GM18951 (cell line): ENCODE data around the gene KCNJ5.

ENCODE experiments used
- POLR2A ChIP-seq: IDR thresholded peaks from 4 replicates; pipeline ENCODE4 v1.6.1; 2011; ENCODE audit warnings: mild to moderate bottlenecking; ENCODE audit not compliant: insufficient read length, insufficient read depth; ENCODE audit errors: extremely low read depth
- in situ Hi-C: fragments of 300-500 bp; cut with MboI; formaldehyde crosslinking; loops from one replicate; pipeline ENCODE4 v1.12.0; 2022; ENCODE audit warnings: low sequenced_read_pairs, mixed read lengths, inconsistent platforms; ENCODE audit not compliant: unreplicated experiment

Gene KCNJ5

DNA sequence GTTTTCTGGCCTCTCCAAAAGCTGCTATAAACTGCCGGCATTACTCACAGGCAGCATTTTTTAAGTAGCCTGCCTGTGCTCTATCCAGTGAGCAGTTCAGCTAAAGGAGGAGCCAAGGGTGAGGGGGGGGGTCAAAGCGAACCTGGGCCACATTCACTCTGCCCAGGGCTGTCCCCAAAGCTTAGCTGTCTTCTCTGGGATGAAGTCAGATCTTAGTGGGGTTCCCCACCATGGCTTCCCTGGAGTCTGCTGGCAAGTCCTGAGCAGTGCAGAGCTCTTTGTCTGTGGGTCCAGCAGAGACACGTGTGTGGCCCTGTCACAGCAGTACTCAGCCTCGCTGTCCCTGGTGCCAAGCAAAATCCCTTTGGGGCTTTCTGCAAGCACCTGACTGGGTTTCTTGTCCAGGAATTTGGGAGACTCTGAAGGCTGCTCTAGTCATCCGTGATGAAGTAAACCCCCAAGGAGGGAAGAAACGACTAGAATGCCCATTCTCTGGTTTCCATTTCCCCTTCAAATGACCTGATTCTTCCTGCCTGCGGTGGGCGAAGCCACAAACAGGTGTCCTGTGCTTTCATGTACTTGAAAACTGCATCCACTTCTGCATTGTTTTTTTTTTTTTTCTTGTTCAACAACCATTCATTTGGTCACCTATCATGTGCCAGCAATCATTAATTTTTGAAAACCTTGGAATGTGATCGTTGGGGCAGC lies 2.6 kb downstream of the KCNJ5 start:
- in situ Hi-C loops = no loop called here
- no peak for TF ChIP-seq POLR2A

DNA sequence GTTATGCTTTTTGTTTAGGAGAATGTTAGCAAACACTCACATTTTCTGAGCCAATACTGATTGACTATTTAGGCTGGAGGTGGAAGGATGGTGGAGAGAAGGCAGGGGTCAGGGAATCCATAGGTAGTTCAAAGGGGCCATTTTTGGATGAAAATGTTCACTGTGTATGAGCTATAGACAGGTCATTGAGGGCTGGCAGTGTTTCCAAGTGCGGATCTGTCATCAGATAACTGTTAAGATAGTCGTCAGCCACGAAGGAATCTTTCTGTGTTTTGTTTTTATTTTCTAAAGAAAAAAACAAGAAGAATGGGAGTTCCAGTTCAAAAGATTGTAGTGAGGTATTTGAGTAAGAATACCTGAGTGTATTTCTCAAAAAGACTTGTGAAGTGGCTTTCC lies 3.1 kb downstream of the KCNJ5 start:
- no peak for TF ChIP-seq POLR2A
- in situ Hi-C loops = no loop called here

DNA sequence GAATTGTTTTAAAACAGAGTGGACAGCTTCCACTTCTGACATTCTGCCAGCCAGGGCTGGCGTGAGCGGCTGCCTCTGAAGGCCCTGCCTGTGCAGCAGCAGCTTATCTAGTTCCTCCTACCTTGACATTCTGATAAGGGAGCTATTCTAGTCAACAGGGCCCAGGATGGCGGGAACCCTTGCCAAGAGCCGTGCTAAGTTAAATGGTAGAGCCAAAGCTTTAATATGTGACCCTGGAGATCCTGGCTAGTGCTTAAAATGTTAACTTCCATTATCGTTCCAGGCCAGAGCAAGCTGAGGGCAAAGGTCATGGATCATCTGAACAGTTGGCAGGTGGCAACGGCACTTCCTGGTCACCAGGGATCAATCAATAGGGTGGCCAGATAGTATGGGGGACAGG lies 3.5 kb downstream of the KCNJ5 start:
- in situ Hi-C loops = no loop called here
- no peak for TF ChIP-seq POLR2A

DNA sequence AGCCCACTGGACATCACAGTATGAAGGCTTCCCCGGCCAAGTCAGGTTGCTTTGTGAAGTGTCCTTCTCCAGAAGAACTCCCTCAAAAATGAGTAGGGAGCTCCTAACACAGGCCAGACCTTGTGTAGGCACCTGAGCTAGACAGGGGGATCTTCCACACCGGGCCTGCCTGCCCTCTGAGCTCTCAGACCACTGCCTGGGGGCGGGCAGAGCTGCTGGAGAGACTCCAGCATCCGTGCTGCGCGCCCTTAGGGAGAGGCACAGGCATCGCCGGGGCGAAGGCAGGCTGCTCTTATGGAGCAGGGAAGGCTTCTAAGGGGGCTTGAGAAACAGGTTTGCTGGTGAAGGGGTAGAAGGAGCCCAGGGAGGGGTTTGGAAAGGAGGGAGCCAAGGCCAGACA lies 4.4 kb downstream of the KCNJ5 start:
- in situ Hi-C loops = no loop called here
- no peak for TF ChIP-seq POLR2A

DNA sequence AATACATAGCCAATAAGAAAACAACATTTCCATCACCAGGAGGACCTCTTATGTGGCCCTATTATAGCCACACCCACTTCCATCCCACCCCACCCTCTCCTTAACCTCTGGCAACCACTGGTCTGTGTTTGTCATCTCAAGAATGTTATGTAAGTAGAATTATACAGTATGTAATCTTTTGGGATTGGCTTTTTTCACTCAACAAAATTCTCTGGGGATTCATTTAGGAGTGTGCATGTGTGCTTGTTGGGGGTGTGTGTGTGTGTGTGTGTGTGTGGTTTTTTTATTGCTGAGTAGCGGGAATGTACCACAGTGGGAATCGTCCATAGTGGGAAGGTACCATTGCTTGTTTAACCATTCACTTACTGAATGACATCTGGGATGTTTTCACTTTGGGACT lies 5.2 kb downstream of the KCNJ5 start:
- TF ChIP-seq POLR2A = no peak
- in situ Hi-C loops = no loop called here

DNA sequence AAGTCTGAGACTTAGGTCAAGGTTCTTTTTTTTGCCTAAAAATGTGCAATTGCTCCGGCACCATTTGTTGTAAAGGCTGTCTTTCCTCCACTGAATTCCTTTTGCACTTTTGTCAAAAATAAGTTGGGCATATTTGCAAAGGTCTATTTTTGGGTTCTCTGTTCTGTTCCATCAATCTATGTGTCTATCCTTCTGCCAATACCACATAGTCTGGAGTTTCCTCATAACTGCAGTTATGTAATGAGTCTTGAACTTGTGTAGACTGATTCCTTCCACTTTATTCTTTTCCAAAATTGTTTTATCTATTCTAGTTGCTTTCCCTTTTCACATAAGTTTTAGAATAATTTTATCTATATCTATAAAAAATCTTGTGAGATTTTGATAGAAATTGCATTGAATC lies 6.7 kb downstream of the KCNJ5 start:
- in situ Hi-C loops = no loop called here
- TF ChIP-seq POLR2A = no peak

GRCh38 chr11:128898580-128899344 lies 7.6 kb downstream of the KCNJ5 start:
- in situ Hi-C loops = no loop called here
- no peak for TF ChIP-seq POLR2A

- in situ Hi-C loops = no loop called here
- TF ChIP-seq POLR2A = no peak
These were observed 9.3 kb downstream of the KCNJ5 start for GRCh38 chr11:128900468-128900867.

DNA sequence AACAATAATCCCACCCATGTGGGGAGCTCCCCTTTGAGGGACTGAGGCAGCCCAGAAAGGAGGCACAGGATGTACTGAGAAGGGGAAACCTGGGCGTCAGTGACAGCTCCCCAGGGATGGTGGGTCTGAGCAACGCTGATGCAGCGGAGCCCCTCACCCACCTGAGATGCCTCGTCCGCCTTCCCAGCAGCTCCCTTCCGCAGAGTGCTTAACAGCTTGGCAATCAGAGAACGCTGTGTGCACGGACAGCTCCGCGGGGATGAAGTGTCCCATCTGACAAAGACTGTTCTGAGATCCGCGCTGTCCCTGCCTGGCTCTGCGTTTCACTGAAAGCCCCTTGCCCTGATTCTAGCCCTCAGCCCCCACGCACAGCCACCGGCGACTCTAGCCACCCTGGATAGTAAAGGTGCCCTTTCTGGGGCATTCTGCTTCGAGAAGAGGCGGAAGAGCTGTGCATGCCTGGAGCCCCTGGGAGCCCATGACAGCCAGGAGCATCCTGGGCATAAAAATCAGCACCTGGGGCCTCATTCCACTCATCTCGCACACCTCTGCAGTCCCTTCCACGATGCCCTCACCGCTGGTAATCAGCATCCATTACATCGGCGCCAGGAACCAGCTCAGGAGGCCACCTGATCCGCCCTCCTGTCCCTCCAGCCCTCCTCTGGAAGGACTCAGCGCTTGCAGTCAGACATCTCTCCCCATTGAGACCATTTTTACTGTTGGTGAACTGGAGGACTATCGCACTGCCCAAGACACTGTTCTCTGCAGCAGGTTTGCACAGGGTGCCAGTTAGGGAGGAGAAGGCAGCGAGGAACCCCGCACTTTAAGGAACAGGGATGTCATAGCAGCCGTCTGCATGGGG lies 10.7 kb downstream of the KCNJ5 start:
- in situ Hi-C loops = no loop called here
- TF ChIP-seq POLR2A = no peak

DNA sequence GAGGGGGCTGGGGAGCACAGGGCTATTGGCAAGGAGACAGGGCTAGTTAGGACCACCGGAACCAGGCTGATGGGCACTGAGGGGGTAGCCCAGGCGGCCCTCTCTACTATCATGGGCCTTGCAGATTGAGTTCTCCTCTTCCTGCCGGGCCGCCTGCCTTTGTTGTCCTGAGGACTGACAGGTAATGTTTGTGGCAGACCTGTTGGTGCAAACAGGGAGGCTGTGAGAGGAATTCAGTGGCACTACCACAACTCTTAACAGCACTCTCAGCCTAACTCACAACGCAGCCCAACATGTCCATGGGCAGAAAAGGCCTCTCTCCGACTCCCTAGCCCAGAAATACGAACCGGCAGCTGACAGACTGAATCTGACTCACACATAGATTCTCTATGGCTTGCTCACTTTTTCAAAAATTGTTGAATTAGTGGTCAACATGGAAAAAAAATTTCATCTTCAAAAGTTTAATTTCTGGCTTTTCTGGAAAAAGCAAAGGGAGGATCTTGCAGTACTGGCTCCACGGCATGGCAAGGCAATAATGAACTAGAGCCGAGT lies 11.4 kb downstream of the KCNJ5 start:
- in situ Hi-C loops = no loop called here
- TF ChIP-seq POLR2A = no peak

DNA sequence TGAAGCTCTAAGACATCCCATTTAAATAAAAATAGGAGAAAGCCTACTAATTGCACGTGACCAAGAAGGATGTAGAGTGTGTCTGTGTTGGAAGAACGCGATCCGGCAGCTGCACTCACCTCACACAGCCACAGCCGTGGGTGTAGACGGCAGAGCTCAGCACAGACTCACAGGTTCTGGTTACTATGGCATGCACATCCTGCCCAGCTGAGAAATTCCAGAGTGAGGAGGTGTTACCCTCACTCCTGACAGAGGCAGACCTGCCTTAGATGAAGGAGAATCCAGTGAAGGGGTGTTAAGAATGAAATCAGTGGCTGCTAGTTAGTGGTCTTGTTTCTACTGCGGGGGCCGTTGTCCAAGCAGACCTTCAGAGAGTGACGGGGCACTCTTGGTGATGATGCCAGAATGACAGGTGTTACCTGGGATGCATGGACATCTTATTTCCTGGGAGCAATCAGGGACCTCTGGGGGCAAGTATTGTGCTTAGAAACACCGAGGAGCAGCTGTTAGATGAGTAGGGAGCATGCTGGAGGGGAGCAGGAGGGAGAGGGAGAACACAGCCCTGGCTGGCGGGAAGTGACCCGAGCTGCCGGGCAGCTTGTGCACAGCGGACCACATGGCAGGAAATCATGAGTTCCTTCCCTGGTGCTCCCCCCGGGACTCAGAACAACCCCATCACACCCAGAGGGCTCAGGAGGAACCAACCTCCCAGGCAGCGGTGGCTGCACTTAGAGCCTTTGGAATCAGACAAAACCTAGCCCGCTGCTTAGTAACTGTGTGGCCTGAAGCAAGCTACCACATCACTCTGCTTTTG lies 12.3 kb downstream of the KCNJ5 start:
- no peak for TF ChIP-seq POLR2A
- in situ Hi-C loops = no loop called here

DNA sequence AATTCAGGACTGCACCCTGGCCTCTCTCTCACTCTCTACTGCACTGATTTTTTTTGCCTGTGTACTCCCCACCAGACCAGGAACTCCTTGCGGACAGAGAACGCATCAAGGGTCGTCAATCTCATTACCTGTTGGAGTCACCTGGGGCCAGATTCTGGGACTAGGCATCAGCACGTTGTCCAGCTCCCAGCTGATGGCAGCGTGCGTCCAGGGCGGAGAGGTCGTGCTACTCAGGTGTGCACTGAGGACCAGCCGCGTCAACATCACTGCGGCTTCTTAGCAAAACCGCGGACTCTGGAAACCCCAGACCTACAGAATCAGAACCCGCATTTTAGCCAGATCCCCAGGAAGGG lies 13.1 kb downstream of the KCNJ5 start:
- in situ Hi-C loops = no loop called here
- TF ChIP-seq POLR2A = no peak
